Measurements from ENCODE around the gene CUTA. TPM values are rescaled to one million over a fixed set of nuclear protein-coding genes. Genes with fewer than 3 reads are reported as not detected.

Gene CUTA
- total and polyA plus RNA-seq, 2 of the 13 experiments (the other 11 are each of a cell fraction or from before 2014, with no cell fraction given) = 170 to 180 TPM

DNA sequence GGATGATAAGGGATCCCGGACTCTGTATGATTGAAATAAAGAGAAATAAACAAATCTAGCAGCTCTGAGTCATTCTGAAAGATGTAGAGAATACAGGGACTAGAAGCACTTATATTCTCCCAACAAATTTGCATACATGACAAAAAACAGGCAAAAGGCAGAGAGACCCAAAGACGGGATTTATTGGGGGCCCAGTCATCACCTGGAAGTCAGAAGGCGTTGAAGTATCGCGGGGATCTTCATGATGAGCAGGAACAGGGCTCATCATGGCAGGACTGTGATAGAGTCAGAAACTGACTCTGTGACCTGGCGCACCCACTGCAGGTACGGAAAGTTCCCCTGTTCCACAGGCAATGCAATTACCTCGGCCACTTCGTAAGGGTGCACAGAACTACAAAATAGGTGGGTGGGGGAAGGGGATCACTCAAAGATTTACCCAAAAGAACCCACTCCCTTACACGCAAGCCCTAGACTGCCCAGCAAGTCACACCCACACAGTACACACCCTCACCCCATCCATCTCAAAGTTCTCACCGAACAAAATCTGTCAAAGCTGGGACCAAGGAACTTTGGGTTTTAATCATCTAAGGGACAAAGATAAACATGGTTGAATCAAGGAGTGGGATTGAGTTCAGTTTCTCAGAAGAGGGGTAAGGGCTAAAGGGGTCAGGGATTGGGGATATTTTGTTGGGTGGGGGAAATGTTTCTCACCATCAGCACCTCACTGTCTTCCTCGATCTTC, 1.4 kb downstream of the CUTA start:
- no peaks in the 10 kb centered on the region for H4K20me1 ChIP-seq (ENCODE audit: insufficient read depth, low read length)
- H3K36me3 ChIP-seq (replicated peaks in 1 of 2; ENCODE audit: control insufficient read depth in 1 of 2, insufficient read depth in 2 of 2, low read length in 2 of 2) = peaks cover 17 to 32% of the 10 kb centered on the region in 2 experiments
- H3K9ac ChIP-seq (ENCODE audit: insufficient read depth, low read depth, low read length) = peak overlapping the region; percentile 85
- H3K27ac ChIP-seq (ENCODE audit: extremely low read length, insufficient read depth, low read length) = peak overlapping the region; percentile 82
- H3K4me1 ChIP-seq (ENCODE audit: insufficient read depth, low read length) = peaks cover 51% of the 10 kb centered on the region
- ChIA-PET POLR2A (interaction anchor here (0.6 to 2.8 kb wide), 2 partner anchors 20 to 26 kb away, joined by 4 to 8 read pairs; no protein-coding TSS in a partner anchor), CTCF (ENCODE audit: low intra/inter-chr PET ratio, low total read pairs) (no interaction called here)
- H2AFZ ChIP-seq (ENCODE audit: low read length) = no peak overlapping the region
- in situ Hi-C loops (cut with HindIII; ENCODE audit: extremely low pct_ligation_motif_present, low pct_unique_long_range_greater_than_20kb) (loop anchor here (10.0 to 25.0 kb wide), 2 partner anchors 129 to 212 kb away; partner anchors contain the start of genes B3GALT4, HSD17B8, PFDN6 and RGL2), intact Hi-C loops (cut with micrococcal nuclease; ENCODE audit: unreplicated experiment) (no loop called here)
- no peaks in the 10 kb centered on the region for H3K9me3 ChIP-seq (ENCODE audit: low read length)
- no peak for ATAC-seq
- no peak for FAIRE-seq
- peaks cover 0 to 6% of the 10 kb centered on the region in 2 experiments; a peak in 3 of 5 replicates for H3K27me3 ChIP-seq (ENCODE audit: control insufficient read depth in 1 of 2, insufficient read depth in 2 of 2, low read length in 2 of 2)
- H3K79me2 ChIP-seq (ENCODE audit: insufficient read depth, low read length) = peaks cover 21% of the 10 kb centered on the region
- no TSS peak for BruUV-seq (replicated peaks)
- peak overlapping the region; percentile 68 to 96 (median 82) for H3K4me3 ChIP-seq (replicated peaks in 1 of 3; ENCODE audit: insufficient read depth in 1 of 3, low read depth in 2 of 3, low read length in 3 of 3)
- H3K4me2 ChIP-seq (ENCODE audit: low read depth, low read length) = peak overlapping the region; percentile 96
- DNase-seq (ENCODE audit: low spot score) = no peak
- WGBS (ENCODE audit: low lambda C conversion rate) = 72% methylated on average over 12 of the region's 12 CpGs
- TF ChIP-seq ZNF619 (CRISPR knock-in tag; IDR thresholded peaks at IDR 0.05) (no peak), MAFF (IDR thresholded peaks at IDR 0.05; ENCODE audit: low read depth, low read length) (peak; percentile 51; the same call in 1 of the 2 replicates), ARID2 (CRISPR knock-in tag; IDR thresholded peaks at IDR 0.05; ENCODE audit: borderline replicate concordance) (no peak), SRSF9 (IDR thresholded peaks at IDR 0.05; ENCODE audit: borderline replicate concordance, insufficient read depth, low read depth, low read length, poor library complexity, severe bottlenecking) (no peak), HMGXB3 (CRISPR knock-in tag; IDR thresholded peaks at IDR 0.05; ENCODE audit: borderline replicate concordance) (no peak), DDIT3 (CRISPR knock-in tag; IDR thresholded peaks at IDR 0.05) (no peak), CENPT (CRISPR knock-in tag; IDR thresholded peaks at IDR 0.05; ENCODE audit: low read depth) (no peak), KLF6 (CRISPR knock-in tag; IDR thresholded peaks at IDR 0.05) (no peak), ZNF34 (CRISPR knock-in tag; IDR thresholded peaks at IDR 0.05; ENCODE audit: borderline replicate concordance) (no peak)
- TF ChIP-seq, protein P1, sequence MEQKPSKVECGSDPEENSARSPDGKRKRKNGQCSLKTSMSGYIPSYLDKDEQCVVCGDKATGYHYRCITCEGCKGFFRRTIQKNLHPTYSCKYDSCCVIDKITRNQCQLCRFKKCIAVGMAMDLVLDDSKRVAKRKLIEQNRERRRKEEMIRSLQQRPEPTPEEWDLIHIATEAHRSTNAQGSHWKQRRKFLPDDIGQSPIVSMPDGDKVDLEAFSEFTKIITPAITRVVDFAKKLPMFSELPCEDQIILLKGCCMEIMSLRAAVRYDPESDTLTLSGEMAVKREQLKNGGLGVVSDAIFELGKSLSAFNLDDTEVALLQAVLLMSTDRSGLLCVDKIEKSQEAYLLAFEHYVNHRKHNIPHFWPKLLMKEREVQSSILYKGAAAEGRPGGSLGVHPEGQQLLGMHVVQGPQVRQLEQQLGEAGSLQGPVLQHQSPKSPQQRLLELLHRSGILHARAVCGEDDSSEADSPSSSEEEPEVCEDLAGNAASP (CRISPR knock-in tag; IDR thresholded peaks at IDR 0.05; ENCODE audit: borderline replicate concordance) = no peak
- TF ChIP-seq, protein P2, sequence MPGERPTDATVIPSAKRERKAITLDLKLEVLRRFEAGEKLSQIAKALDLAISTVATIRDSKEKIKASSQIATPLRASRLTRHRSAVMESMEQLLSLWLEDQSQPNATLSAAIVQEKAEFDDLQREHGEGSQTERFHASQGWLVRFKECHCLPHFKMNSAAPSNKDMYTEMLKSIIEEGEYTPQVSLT (CRISPR knock-in tag; IDR thresholded peaks at IDR 0.05; ENCODE audit: borderline replicate concordance, low read depth) = no peak

All from HepG2 (cell line).